Effector CD8-positive, alpha-beta T cell (primary cell): ENCODE data around the gene CBX5.
"Not testable (repeated sequence)": the region's sequence is repeated elsewhere in the genome, so short reads cannot be mapped to it uniquely, and the experiment has no call there.

ENCODE experiments used
- DNase-seq: peaks from one replicate; lab custom pipeline; 2025; lab: John Stamatoyannopoulos, UW

The CBX5 gene

DNA sequence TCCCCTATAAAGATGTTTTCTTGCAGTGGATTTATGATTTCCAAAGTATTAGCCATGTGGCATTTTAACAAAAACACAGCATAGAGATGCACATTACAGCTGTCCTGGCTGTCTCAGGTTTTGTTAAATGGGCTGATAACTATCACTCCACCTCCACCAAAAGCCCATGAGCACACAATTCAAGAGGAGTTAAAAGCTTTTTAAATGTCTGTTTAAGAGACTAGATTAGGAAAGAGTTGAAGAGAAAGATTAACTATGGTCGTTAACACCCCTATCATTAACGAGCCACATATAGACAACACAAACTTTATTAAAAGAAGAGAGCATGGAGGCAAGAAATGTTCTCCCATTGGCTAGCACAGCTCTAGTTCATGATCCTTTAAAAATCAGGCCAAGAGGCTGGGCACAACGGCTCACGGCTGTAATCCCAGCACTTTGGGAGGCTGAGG is 14.5 kb downstream of the CBX5 start:
- DNase-seq = no peak

DNA sequence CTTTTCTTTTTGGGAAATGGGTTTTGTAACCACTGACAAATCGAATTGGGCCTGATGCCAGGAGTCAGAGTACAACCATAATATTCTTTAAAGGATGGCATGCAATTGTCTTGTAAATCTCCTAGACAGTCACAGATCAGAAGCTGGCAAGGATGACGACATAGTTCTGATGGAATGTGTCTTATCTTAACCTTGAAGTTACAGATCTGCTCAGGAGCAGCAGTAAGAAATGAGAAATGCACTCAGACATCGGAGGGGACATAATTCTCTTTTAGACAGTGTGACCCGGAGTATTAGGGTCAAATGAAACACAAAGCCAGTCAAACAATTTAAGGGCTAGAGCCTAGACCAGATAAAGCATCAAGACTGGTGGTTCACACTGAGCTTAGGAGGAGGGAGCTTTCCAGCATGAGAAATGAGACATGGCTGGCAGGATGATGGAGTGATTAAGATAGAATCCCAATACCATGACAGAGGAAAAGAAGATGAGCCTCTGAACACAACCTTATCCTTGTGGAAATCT is 17.5 kb downstream of the CBX5 start:
- no peak for DNase-seq

DNA sequence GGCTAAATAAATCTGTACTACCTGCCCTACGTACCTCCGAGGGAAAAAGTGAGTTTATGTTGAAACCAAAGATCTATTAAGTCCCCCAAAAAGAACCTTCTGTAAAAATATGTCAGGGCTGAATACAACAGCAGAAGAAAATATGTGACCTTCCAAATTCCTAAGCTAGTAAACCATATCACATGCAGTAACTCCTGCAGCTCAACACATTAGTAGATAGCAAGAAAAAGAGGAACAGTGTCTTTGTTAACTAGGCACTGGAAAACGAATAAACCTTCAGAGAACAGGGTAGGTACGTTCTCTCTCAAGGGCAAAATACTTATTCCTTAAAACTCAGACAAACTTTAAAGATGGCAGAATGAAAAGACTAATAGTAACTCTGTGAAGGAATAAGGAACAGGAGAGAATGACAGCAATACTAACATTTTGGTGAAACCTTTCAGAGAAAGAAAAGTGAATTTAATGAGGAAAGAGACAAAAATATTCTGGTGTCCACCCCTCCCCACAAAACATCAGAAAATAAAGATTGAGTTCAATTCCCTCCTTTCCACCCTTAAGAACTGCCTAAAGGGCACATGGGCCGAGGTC is 18.0 kb downstream of the CBX5 start:
- no peak for DNase-seq

DNA sequence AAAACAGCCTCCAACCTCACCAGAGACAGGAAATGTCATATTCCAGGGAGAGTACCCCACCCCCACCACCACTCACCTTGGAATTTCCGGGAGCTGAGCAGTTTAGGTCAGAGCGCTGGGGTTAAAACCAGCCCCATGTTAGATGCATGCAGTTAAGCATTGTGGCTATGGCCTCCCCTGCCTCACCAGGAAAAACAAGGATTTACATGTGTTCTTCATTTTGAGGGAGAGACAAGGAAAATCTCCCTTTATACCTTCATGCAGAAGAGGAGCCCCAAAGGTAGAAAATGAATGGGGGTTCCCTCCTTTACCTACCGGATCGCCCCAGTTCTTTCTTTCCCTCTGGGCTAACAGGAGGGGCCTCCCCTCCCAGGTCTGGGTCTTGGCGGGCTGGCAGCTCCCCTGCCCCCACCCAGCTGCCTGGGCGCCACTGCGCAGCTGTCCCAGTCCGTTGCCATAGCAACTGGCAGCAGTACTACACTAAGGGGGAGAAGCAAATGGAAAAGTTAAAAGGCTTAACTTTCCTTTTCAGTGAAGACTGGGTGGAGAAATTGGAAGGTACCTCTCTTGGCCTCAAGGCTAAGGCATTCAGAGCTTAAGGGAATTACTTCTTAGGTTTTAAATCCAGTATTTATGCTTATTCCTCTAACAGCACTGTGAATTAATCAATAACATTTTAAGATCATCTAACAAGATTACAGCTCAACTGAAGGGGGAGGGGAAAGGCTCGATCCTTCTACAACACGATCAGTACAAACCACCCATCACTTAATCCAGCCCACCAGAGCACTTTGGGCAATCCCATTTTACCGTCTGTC is 20.5 kb downstream of the CBX5 start:
- DNase-seq = peak; percentile 48

DNA sequence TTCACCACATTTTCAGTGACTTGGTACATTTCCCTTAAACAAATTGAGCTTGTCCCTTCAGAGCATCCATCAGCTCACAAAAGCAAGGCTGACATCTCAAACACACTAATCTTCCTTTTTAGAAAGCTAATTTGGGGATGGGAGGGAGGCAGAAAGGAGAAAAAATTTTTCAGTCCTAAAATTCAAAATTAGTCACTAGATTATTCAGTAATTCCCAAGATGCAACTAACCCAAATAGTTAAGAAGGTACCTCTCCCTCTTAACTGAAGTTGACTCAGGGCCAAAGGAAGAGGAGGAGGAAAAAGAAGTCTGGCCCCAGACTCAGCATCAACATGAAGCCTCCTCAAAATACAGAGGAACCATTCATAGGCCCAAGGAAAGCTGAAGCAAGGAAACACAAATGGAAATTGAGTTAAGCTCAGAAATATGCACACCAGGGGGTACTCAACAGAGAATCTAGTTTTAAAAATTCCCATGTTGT is 21.7 kb downstream of the CBX5 start:
- DNase-seq = no peak

DNA sequence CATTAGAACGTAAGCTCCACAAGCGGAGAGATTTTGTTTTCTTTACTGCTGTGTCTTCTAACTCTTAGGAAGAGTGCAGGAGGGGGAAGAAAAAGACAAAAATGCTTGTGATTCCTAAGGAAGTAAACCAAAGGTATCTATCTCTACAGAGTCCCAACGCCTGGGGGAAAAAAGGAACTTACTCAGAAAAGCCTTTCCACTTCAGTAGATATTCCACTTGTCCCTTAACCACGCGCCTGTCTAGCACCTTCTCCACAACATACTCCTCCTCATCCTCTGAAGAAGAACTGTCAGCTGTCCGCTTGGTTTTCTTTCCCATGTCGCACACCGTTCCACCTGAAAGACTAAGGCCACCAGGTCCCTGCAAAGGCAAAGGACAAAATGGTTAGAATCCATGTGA is 22.6 kb downstream of the CBX5 start:
- DNase-seq = no peak

DNA sequence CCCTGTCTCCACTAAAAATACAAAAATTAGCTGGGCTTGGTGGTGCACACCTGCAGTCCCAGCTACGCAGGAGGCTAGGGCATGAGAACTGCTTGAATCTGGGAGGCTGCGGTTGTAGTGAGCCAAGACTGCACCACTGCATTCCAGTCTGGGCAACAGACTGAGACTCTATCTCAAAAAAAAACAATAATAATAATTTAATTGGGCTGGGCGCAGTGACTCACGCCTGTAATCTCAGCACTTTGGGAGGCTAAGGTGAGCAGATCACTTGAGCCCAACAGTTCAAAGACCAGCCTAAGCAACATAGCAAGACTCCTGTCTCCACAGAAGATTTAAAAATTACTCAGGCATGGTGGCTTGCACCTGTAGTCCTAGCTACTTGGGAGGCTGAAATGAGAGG is 26.7 kb downstream of the CBX5 start:
- no peak for DNase-seq

DNA sequence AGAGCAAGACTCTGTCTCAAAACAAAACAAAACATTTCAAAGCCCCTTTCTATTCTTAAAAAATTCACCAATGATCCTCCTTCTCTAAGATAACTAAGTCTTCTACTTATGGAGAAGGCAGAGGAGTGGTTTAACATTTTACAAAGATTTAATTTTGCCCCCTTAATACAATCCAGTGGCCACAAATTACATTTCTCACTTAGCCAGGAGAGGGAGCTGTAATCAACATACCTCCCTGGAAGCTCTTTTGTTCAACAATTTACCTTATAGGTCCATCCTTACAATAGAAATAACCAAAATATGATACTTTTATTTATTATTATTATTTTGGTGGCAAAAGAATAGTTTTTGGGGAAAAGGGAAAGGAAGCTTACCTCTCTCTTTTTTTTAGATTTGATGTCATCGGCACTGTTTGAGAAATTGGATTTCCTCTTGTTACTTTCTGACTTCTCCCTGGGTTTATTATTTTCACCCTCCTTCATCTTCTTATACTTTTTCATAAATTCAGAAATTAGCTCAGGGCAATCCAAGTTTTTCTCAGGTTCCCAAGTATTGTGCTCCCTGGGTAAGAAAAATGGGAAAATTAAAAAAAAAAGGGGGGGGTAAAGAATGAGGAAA is 28.1 kb downstream of the CBX5 start:
- no peak for DNase-seq

DNA sequence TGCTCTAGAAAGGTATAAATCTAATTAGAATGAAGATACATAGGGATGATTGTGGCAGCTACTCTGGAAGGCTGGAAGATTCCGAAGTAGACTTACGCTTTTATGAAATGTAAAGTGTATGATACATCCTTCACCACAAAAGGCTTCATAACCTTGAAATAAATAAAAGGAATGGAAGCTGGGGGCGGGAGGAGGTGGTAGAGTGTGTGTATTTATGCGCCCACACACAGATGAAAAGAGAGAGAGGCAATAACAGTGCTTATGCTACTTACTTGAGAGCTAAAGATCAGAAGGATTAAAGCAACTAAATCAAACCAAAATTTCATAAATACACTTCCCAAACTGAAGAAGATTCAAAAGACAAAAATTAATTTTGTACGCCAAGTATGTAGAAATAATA is 30.4 kb downstream of the CBX5 start:
- no peak for DNase-seq

DNA sequence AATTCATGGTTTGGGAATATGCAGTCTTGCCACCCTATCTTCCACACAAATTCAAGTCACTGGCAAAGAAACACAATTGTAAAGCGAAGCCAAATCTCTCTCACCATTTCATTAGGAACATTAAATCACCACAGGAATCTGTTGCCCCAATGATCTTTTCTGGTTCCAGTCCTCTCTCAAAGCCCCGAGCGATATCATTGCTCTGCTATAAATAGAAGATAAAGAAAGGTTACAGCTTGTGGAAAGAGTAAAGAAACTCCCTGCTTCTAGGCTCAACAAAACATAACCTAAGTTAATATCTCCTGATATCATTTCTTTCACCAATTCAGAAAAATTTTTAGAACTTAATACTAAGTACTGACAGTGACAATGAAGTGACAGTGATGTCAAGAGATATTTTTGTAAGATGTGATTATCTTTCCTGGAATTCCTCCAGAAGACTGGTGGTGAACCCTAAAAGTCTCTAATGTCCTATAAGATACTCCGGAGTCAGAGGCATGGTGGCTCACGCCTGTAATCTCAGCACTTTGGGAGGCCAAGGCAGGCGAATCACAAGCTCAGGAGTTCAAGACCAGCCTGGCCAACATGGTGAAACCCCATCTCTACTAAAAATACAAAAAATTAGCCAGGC is 33.8 kb downstream of the CBX5 start:
- no peak for DNase-seq

DNA sequence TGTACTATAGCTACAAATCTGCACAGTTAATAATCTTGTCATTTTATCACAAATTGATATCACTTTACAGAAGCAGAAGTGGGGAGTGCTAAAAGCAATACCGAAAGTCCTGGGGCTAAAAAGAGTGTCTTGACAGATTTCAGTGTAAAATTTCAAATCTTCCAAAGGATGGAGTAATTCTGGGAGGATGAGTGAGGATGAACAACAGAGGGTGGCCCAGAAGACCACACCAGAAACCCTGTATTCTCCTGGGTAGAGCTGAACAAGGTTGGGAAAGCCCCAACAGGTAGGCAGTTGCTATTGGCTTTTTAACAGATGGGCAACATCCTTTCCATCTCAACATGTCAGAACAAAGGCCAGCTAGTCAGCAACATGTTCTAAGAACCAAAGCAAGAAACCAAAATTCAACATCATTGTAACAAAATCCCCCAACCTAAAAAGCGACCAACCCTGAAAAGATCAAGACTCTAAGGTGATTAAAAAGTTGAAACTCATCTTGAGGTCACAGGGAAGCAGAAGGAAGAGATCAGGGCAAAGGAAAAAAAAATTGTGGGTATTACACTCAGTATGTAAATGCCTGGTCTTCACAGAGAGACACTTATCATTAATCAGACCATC is 38.8 kb downstream of the CBX5 start:
- no peak for DNase-seq

DNA sequence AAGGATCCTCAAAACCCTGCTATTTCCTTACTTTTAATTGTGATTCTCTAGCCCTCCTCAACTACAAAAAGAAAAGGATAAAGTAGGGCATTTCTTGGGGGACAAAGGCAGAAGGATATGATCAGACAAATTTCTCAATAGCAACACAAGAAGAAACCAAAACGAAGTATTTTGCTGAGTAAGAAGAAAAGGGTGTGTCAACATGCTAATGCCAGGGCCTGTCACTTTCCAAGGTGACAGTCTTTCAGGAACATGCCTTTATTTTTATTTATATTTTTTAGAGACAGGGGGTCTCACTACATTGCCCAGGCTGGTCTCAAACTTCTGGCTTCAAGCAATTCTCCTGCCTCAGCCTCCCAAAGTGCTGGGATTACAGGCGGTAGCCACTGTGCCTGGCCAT is 39.8 kb downstream of the CBX5 start:
- DNase-seq = no peak

DNA sequence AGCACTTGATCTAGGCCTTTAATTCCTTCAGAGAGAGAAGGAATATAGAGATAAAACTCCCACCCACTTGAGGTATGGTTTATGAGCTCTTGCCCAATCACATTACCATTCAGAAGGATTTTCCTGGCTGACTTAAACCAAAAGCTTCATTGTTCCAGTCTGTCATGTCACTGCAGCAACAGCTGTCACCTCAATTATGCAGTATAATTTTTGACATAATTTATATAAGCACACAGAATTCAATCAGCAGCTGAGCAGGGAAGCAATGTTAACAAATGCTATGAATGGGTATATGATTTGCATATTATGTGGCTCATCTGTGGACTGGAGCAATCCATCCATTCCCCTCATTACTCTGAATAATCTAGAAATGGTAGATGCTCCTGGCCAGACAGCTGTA is 40.3 kb downstream of the CBX5 start:
- DNase-seq = no peak

DNA sequence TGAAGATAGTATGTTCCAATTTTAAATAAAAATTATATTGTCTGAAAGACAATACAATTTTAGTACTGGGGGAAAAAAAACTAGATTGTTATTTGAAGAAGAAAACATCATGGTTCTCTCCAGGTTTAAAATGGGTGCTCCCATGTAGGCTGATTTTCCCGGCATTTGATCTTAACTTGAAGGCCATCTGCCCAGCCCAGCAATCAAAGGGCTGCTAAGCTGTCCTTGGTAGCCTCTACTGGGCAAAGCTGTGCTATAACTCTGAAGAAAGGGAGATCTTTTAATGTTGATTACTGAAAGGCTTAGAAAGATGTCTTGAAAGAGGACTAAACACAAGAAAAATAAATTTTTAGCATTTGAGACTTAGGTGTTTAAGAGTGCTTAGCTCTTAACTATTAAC is 41.4 kb downstream of the CBX5 start:
- no peak for DNase-seq

DNA sequence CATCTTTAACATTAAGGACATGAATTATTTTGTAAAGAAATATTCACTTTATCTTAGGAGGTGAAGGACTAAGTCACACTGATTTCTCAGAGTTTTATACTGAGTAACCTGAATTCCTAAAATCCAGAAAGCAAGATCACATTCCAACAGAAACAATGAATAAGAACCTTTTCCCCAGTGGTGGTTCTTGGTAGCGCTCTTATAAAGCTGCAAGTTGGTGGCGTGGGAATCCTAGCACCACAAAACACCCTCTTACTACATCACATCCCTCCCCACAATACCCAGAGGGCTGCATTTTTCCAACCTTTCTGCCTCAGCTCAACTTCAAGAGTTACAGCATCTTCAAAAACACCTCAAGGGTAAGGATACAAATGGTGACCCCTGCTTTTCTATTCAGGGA is 47.1 kb downstream of the CBX5 start:
- DNase-seq = no peak

DNA sequence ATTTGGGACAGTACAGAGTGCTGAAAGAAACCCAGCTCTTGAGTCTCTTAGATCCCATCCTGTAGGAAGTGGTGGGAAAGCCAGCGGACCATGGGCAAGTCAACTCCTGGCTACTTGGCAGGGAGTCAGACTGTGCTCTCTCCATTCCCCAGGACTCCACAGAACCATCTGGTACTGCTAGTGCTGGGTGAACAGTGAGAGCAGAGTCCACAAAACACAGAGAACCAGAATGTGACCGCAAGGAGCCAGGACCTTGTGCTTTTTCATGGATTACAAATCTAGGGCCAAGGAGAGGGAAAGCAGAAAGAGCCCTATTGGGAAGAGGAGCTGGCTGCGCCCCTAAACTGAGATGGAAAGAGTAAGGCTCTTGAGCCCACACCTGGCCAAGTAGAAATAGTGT is 48.7 kb downstream of the CBX5 start:
- DNase-seq = not testable (repeated sequence)

DNA sequence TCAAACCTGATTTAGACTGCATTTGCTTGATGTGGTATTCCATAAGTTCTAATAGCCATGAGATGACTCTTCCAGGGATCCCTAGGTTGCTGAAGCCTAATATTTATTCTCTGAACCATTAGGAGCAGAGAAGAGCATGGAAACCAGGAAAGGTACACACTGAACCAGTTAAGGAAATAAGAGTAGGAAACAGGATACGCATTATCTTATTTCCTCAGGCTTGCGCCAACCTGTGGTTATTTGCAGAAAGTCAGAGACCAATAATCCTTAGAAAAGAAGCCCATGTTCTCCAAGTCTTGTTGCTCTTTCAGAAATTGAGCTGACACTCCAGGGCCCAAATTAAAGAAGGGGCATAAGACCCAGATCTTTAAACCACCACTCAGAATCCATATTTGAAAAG is 49.4 kb downstream of the CBX5 start:
- no peak for DNase-seq

DNA sequence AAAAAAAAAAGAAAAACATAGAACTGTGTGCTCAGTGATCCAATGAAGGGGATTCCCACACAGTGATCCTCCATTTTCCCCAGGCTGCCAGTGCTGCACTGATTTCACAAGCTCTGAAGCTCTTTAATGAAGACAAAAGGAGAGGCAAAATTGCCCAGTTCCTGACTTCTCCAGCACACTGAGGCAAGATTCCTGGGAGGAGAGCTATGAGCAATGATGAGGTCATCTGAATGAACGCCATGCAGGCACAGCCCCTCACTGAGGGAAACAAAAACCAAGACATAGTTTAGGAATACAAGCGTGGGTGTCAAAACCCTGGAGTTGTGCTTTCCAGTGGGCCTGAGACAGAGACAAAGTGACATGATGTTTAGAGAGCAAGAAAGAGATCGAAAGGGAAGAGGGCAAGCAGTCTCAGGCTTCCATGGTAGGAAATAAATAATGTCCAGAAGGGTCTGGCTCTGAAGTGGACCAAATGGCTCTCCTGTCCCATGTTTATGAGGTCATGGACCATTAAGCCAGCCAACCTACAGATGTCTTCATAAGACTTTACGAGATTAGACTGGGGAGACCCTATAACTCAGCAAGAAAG is 50.2 kb downstream of the CBX5 start:
- no peak for DNase-seq

DNA sequence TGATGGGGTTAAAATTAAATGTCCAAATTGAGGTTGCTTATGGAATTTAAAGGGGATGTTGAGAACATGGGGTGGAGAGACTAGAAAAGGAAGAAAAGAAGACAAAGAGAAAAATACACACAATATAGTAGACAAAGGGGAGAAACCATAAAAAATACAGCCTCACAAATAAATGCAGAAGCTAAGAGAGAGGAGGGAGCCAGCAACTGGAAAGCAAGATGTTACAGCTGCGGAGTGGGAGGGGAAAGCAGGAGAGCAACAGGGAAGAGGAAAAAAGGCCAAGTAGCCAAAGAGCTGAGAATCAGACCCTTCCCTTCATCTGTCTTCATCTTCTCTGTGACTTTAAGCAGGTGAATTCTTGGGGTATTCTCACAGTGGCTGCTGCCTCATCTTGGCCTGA is 51.5 kb downstream of the CBX5 start:
- DNase-seq = no peak

DNA sequence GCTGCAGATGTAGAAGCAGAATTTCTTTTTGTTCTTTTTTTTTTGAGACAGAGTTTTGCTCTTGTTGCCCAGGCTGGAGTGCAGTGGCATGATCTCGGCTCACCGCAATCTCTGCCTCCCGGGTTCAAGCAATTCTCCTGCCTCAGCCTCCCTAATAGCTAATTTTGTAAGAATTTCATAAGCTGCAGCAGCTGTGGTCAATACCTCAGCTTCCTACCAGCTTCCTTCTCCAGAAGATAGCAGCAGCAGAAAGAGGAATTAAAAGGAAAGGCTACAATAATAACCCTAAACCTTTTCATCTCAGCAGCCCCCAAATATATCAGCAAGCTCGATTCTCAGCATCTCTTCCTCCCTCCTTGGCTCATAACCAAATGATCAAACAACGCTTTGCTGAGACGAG is 52.0 kb downstream of the CBX5 start:
- not testable (repeated sequence) for DNase-seq

DNA sequence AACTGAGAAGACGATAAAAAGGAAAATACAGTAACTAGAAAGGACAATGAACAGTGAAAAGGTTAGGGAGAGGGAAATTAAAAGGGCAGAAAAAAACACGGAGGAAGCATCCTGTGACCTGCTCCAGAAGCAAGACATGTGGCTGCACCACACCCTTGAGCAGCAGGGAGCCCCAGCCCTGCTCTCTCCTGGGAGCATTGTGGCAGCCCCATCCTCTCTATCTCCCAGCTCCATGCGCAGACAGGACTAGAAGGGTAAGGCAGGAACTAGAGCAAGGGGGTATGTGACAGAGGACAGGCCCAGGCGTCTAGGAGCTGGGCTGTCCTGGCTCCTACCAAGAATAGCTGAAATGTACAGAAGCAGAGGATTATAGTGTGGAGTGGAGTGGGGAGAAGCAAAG is 52.5 kb downstream of the CBX5 start:
- DNase-seq = no peak

DNA sequence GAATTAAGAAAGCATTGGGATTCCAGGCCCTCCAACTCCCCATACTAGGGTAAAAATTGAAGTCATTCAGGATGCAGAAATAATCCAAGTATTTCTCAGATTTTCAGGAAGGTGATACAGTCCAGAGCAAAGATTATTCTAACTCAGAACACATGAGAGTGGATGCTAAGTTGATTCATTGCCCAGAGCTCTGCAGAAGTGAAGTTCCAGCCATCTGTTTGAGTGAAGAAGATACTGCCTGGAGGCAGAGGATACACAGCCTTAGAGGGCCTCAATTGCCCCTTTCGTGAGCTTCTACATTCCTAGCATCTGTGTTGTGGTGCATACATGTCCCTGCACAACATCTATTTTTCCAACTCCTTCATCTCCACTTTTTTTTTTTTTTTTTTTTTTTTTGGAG is 54.3 kb downstream of the CBX5 start:
- DNase-seq = no peak
